B cell (primary cell): ENCODE results near the gene MRPS2. TPM values are rescaled to one million over a fixed set of nuclear protein-coding genes. Genes with fewer than 3 reads are reported as not detected.

Experiments
- ATAC-seq: fragments of 200-7000 bp; cut with Tn5 transposase; one replicate; pipeline ENCODE4 v1.10.0; 2021; ENCODE audit warnings: low read depth, mild to moderate bottlenecking, moderate number of reproducible peaks, moderate library complexity
- CTCF ChIA-PET: fragments of 350-600 bp; sonication (Branson Sonifier 250); formaldehyde crosslinking; loops from one replicate; lab custom pipeline; 2021; ENCODE audit warnings: antibody characterized with exemption, inconsistent platforms; lab: Charles Lee
- POLR2A ChIA-PET: fragments of 350-600 bp; sonication (Branson Sonifier 250); formaldehyde crosslinking; loops from one replicate; lab custom pipeline; 2021; ENCODE audit warnings: antibody characterized with exemption; lab: Charles Lee
- DNase-seq: peaks from one replicate; pipeline ENCODE4 v3.0.0; 2013
- H2AFZ ChIP-seq: 2 replicates; pipeline ENCODE4 v1.6.1; 2012; ENCODE audit warnings: mild to moderate bottlenecking, low read depth, low read length; ENCODE audit not compliant: insufficient read depth, poor library complexity, severe bottlenecking
- H3K27ac ChIP-seq, 2 donors: 1 replicate in 1 of 2; 2 replicates in 1 of 2; pipeline ENCODE4 v1.5.1; 2012 to 2013; ENCODE audit warnings: low read length in 2 of 2, mild to moderate bottlenecking in 2 of 2, moderate library complexity in 1 of 2
- H3K27me3 ChIP-seq, 4 experiments: fragments of 200-600 bp in 1 of 4; sonication (generic) in 1 of 4; replicated peaks in 1 of 4; 1 replicate in 2 of 4; 2 replicates in 2 of 4; pipeline versions ENCODE4 v1.6.1 to v1.7.0; 2013 to 2016; ENCODE audit warnings: low read length in 3 of 4, mild to moderate bottlenecking in 2 of 4, mixed read lengths in 1 of 4, moderate library complexity in 1 of 4; ENCODE audit not compliant: insufficient read depth in 4 of 4, control insufficient read depth in 3 of 4; ENCODE audit errors: control extremely low read depth in 1 of 4
- H3K36me3 ChIP-seq, 2 experiments: replicated peaks in 1 of 2; 1 replicate in 1 of 2; 2 replicates in 1 of 2; pipeline versions ENCODE4 v1.6.1 to v1.7.1; 2013; ENCODE audit warnings: low read length in 1 of 2; ENCODE audit not compliant: insufficient read depth in 2 of 2, control insufficient read depth in 1 of 2; ENCODE audit errors: control extremely low read depth in 1 of 2, extremely low read depth in 1 of 2
- H3K4me1 ChIP-seq, 2 donors: fragments of 200-600 bp in 1 of 2; sonication (generic) in 1 of 2; 1 replicate in 1 of 2; 2 replicates in 1 of 2; pipeline versions ENCODE4 v1.5.1 to v1.6.1; 2013 to 2017; ENCODE audit warnings: low read length in 2 of 2; ENCODE audit not compliant: control insufficient read depth in 2 of 2, insufficient read depth in 2 of 2
- H3K4me2 ChIP-seq: replicated peaks from 2 replicates; pipeline ENCODE3; 2012; ENCODE audit warnings: mild to moderate bottlenecking, low read depth, low read length; ENCODE audit not compliant: poor library complexity, severe bottlenecking
- H3K4me3 ChIP-seq, 5 experiments: fragments of 200-600 bp in 1 of 5; sonication (generic) in 1 of 5; 1 replicate in 3 of 5; 2 replicates in 2 of 5; pipeline versions ENCODE4 v1.5.1 to v1.7.0; 2011 to 2016; ENCODE audit warnings: low read length in 4 of 5, mild to moderate bottlenecking in 4 of 5, low read depth in 2 of 5, control low read depth in 1 of 5, moderate library complexity in 1 of 5; ENCODE audit not compliant: insufficient read depth in 1 of 5; ENCODE audit errors: control extremely low read depth in 1 of 5, extremely low read depth in 1 of 5
- H3K79me2 ChIP-seq: fragments of 200-600 bp; sonication (generic); one replicate; pipeline ENCODE4 v1.6.0; 2016; ENCODE audit warnings: low read length; ENCODE audit not compliant: control insufficient read depth, insufficient read depth
- H3K9ac ChIP-seq: fragments of 200-600 bp; sonication (generic); 2 replicates; pipeline ENCODE4 v1.6.1; 2017; ENCODE audit warnings: mild to moderate bottlenecking, low read length, moderate library complexity
- H3K9me3 ChIP-seq, 3 donors: one replicate each; pipeline versions ENCODE4 v1.6.1 to v1.7.1; 2013; ENCODE audit warnings: low read length in 2 of 3; ENCODE audit not compliant: control insufficient read depth in 2 of 3, insufficient read depth in 1 of 3; ENCODE audit errors: control extremely low read depth in 1 of 3
- H4K20me1 ChIP-seq: 2 replicates; pipeline ENCODE4 v1.6.0; 2012; ENCODE audit warnings: mild to moderate bottlenecking, low read length; ENCODE audit not compliant: insufficient read depth, control insufficient read depth, poor library complexity, severe bottlenecking
- H3K27ac Mint-ChIP-seq: one replicate; pipeline ENCODE4 v1.8.0; 2021; ENCODE audit warnings: mixed read lengths
- H3K27me3 Mint-ChIP-seq: one replicate; pipeline ENCODE4 v1.8.0; 2021; ENCODE audit warnings: mixed read lengths
- H3K4me1 Mint-ChIP-seq: one replicate; pipeline ENCODE4 v1.8.0; 2021; ENCODE audit warnings: mixed read lengths
- H3K4me3 Mint-ChIP-seq: one replicate; pipeline ENCODE4 v1.8.0; 2021; ENCODE audit warnings: mixed read lengths
- H3K9me3 Mint-ChIP-seq: one replicate; pipeline ENCODE4 v1.8.0; 2022; ENCODE audit warnings: mixed read lengths; ENCODE audit not compliant: insufficient read depth
- CTCF ChIP-seq: fragments of 200-600 bp; IDR thresholded peaks from one replicate; pipeline ENCODE4 v1.8.0; 2022; ENCODE audit warnings: antibody characterized with exemption, mild to moderate bottlenecking
- EZH2 ChIP-seq: IDR thresholded peaks from 2 replicates; pipeline ENCODE4 v1.6.1; 2012; ENCODE audit warnings: borderline replicate concordance, low read depth, mild to moderate bottlenecking, moderate library complexity, low read length; ENCODE audit not compliant: insufficient read depth, poor library complexity, severe bottlenecking
- WGBS: methylation state at CpG from one replicate; pipeline ENCODE4 v1.1.5; 2013; ENCODE audit warnings: missing lambda C conversion rate; ENCODE audit not compliant: insufficient coverage; 5-methylcytosine and 5-hydroxymethylcytosine counted together
- intact Hi-C: fragments of 100-400 bp; cut with micrococcal nuclease; formaldehyde crosslinking; loops from one replicate; pipeline ENCODE4 v1.10.0; 2022
- polyA plus RNA-seq: library from polyadenylated mRNA; depleted of rRNA; stranded (reverse); fragments of >200 nt; gene quantifications from 2 replicates; pipeline ENCODE4 v1.2.3, GENCODE V29; 2012
- total RNA-seq, 2 donors: library from RNA; stranded (reverse); fragments of 120-200 nt in 1 of 2; gene quantifications; 1 replicate in 1 of 2; 2 replicates in 1 of 2; pipeline versions ENCODE4 v1.2.3 to v1.2.4, GENCODE V29; 2013 to 2022

Gene MRPS2
- total and polyA plus RNA-seq, 2 donors (not counting 1 experiment from before 2014, with no cell fraction given) = 26.7 to 55.1 TPM

- peaks cover 29% of the 10 kb centered on the region for H3K79me2 ChIP-seq
- peak overlapping the region; percentile 63 for H3K27ac Mint-ChIP-seq
- ATAC-seq (no peak), DNase-seq (no peak)
- H3K9me3 ChIP-seq = peaks cover 0 to 4% (median 0%) of the 10 kb centered on the region in 3 donors
- peaks cover 0 to 10% (median 0%) of the 10 kb centered on the region in 4 experiments for H3K27me3 ChIP-seq
- H3K4me1 Mint-ChIP-seq = peaks cover 26% of the 10 kb centered on the region
- H3K4me2 ChIP-seq = peak overlapping the region; percentile 98
- no peak overlapping the region for H2AFZ ChIP-seq
- H3K9ac ChIP-seq = no peak overlapping the region
- 97% methylated on average over 15 of the region's 15 CpGs for WGBS
- no peaks in the 10 kb centered on the region for H3K9me3 Mint-ChIP-seq
- CTCF ChIA-PET = no interaction called here
- H3K27ac ChIP-seq = no peak overlapping the region
- peaks cover 0 to 24% of the 10 kb centered on the region in 2 experiments for H3K36me3 ChIP-seq
- H3K4me3 Mint-ChIP-seq = peak overlapping the region; percentile 92
- TF ChIP-seq EZH2 = no peak
- TF ChIP-seq CTCF = no peak
- POLR2A ChIA-PET = no interaction called here
- peaks cover 14 to 29% of the 10 kb centered on the region in 2 donors for H3K4me1 ChIP-seq
- peaks cover 43% of the 10 kb centered on the region for H4K20me1 ChIP-seq
- H3K4me3 ChIP-seq = no peak overlapping the region
- intact Hi-C loops = no loop called here
- H3K27me3 Mint-ChIP-seq = no peaks in the 10 kb centered on the region
Measured at GRCh38 chr9:135502168-135502872, 1.8 kb downstream of the MRPS2 start.

GRCh38 chr9:135502873-135503321 lies 2.4 kb downstream of the MRPS2 start:
- no peaks in the 10 kb centered on the region for H3K27me3 Mint-ChIP-seq
- Histone ChIP-seq H3K4me1 (peaks cover 14 to 29% of the 10 kb centered on the region in 2 donors), H3K36me3 (peaks cover 0 to 24% of the 10 kb centered on the region in 2 experiments), H3K4me3 (no peak overlapping the region), H2AFZ (no peak overlapping the region), H3K4me2 (no peak overlapping the region), H3K27ac (no peak overlapping the region), H3K9ac (no peak overlapping the region), H4K20me1 (peaks cover 43% of the 10 kb centered on the region), H3K27me3 (peaks cover 0 to 6% (median 0%) of the 10 kb centered on the region in 4 experiments), H3K9me3 (peaks cover 0 to 4% (median 0%) of the 10 kb centered on the region in 3 donors), H3K79me2 (peaks cover 29% of the 10 kb centered on the region)
- peaks cover 26% of the 10 kb centered on the region for H3K4me1 Mint-ChIP-seq
- intact Hi-C loops = no loop called here
- peak overlapping the region; percentile 55 for H3K4me3 Mint-ChIP-seq
- DNase-seq = no peak
- POLR2A ChIA-PET = no interaction called here
- no peak overlapping the region for H3K27ac Mint-ChIP-seq
- WGBS = 97% methylated on average over 16 of the region's 16 CpGs
- CTCF ChIA-PET = no interaction called here
- ATAC-seq = no peak
- TF ChIP-seq CTCF (no peak), EZH2 (no peak)
- H3K9me3 Mint-ChIP-seq = no peaks in the 10 kb centered on the region
